ENCODE results near the gene LOXHD1. TPM values are rescaled to one million over a fixed set of nuclear protein-coding genes. Genes with fewer than 3 reads are reported as not detected.
A peak's percentile ranks its signal among the peaks of the same experiment; 100 is the strongest.

Gene LOXHD1
- polyA plus RNA-seq, 6 donors from 2014 or later, result not detected

DNA sequence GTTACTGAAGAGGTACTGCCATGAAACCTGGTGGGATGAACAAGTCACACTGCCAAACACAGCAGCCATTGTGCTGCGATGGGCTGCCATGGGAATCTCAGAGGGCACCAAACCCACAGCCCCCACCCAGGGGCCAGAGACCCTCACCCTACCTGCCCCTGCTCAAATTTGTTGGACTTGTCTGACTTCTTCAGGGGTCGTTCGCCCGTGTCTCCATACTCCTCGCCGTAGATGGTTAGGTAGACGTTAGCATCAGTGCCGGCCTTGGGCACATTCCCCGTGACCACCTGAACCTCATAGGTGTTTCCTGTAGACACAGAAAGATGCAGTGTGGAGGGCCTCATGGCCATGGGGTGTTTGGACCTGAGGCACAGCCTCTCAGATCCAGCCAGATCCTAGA is 97.7 kb downstream of the LOXHD1 start:
- H3K27me3 Mint-ChIP-seq, result peaks cover 8 to 21% (median 13%) of the 10 kb centered on the region in 3 donors
- H3K36me3 Mint-ChIP-seq, result no peaks in the 10 kb centered on the region
- H3K4me1 Mint-ChIP-seq, result no peaks in the 10 kb centered on the region
- H3K9me3 Mint-ChIP-seq, result peaks cover 0 to 5% (median 0%) of the 10 kb centered on the region in 7 donors
- ATAC-seq (ENCODE audit: low read depth in 2 of 2) (no peak), DNase-seq (no peak)
- H3K4me3 Mint-ChIP-seq, result no peak overlapping the region
- no peak overlapping the region for H3K27ac Mint-ChIP-seq

DNA sequence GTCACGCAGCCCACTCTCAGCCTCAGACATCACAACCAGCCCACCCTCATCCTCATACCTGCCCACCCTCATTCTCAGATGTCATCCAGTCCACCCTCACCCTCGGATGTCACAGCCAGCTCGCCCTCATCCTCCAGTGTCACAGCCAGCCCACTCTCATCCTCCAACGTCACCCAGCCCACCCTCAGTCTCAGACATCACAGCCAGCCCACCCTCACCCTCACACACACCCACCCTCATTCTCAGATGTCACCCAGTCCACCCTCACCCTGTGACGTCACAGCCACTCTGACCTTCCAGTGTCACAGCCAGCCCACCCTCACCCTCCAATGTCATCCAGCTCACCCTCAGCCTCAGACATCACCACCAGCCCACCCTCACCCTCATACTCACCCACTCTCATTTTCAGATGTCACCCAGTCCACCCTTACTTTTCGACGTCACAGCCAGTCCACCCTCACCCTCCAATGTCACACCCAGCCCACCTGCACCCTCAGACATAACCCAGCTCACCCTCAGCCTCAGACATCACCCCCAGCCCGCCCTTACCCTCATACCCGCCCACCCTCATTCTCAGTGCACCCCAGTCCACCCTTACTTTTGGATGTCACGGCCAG is 100.3 kb downstream of the LOXHD1 start:
- Mint-ChIP-seq H3K27ac (no peak overlapping the region), H3K9me3 (peaks cover 0 to 5% (median 0%) of the 10 kb centered on the region in 7 donors), H3K36me3 (no peaks in the 10 kb centered on the region), H3K27me3 (peaks cover 2 to 21% (median 10%) of the 10 kb centered on the region in 3 donors), H3K4me3 (no peak overlapping the region), H3K4me1 (no peaks in the 10 kb centered on the region)
- ATAC-seq (ENCODE audit: low read depth in 2 of 2) (no peak), DNase-seq (no peak)

DNA sequence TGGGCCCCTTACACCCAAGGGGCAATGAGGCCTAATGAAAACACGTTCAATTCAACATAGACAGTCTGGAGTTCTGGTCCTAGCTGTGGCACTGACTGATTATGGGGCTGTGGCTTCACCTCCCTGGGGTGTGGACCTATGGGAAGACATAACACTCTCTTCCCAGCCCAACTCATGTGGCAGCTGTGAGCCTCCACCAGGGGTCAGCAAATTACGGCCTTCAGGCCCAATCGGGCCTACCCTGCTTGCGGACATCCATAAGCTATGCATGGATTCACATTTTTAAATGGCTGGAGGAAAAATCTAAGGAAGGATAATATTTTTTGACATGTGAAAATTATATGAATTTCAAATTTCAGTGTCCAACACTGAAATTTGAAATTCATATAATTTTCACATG is 101.3 kb downstream of the LOXHD1 start:
- ATAC-seq (ENCODE audit: low read depth in 2 of 2) (no peak), DNase-seq (no peak)
- H3K4me3 Mint-ChIP-seq, result no peak overlapping the region
- no peaks in the 10 kb centered on the region for H3K4me1 Mint-ChIP-seq
- no peaks in the 10 kb centered on the region for H3K36me3 Mint-ChIP-seq
- no peak overlapping the region for H3K27ac Mint-ChIP-seq
- H3K27me3 Mint-ChIP-seq, result peaks cover 0 to 14% (median 7%) of the 10 kb centered on the region in 3 donors
- H3K9me3 Mint-ChIP-seq, result peaks cover 0 to 5% (median 3%) of the 10 kb centered on the region in 7 donors

DNA sequence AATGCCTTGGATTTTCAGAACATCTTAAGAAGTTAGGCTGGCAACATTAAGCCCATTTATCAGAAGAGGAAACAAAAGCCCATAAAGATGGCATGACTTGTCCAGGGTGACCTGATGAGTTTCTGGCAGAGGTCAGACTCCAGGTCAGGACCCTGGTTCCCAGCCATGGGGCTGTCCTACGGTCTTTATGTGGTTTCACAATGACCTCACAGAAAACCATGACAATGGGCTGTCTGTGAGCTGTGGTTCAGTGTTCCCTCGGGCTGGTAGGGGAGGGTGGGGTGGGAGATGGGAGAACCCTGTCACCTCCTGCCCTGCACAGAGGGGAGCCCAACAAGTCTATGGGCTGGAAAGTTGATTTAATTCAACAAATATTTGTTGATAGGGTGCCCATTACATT is 101.8 kb downstream of the LOXHD1 start:
- Mint-ChIP-seq H3K9me3 (peaks cover 0 to 5% (median 2%) of the 10 kb centered on the region in 7 donors), H3K36me3 (no peaks in the 10 kb centered on the region), H3K4me3 (no peak overlapping the region), H3K27ac (no peak overlapping the region), H3K4me1 (no peaks in the 10 kb centered on the region), H3K27me3 (peaks cover 0 to 9% (median 3%) of the 10 kb centered on the region in 3 donors)
- ATAC-seq (ENCODE audit: low read depth in 2 of 2), result no peak
- no peak for DNase-seq

DNA sequence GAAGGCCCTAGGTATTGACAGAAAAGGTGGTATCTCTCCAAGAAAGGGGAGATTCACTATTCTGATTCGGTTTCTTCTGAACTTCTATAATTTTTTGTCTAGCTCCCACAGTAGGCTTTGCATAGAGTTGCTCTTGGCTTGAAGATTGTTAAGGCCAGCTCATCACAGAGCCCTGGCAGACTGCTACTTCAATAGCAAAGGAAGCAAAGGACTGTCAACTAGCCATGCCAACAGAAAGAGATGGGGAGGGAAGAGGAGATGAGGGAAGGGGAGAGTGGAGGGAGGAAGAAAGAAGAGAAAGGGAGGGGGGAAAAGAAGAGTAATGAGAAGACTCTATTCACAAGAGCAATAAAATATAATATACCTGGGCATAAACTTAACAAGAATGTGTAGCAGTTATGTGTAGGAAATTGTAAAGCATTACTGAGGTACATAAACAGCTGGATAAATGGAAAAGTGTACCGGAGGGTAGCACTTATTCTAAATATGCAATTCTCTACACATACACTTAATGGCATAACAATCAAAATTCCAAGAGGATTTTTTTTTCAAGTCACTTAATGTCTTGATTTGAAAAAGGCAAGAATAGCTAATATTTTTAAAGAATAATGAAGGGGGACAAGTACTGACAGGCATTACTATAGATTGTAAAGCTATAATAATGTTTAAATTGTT is 102.5 kb downstream of the LOXHD1 start:
- ATAC-seq (ENCODE audit: low read depth in 2 of 2) (no peak), DNase-seq (no peak)
- Mint-ChIP-seq H3K36me3 (no peaks in the 10 kb centered on the region), H3K4me3 (no peak overlapping the region), H3K27me3 (peaks cover 0 to 7% (median 0%) of the 10 kb centered on the region in 3 donors), H3K27ac (peak overlapping the region in 2 of 6 donors; percentile 0 to 1), H3K4me1 (no peaks in the 10 kb centered on the region), H3K9me3 (peaks cover 0 to 10% (median 3%) of the 10 kb centered on the region in 7 donors)

DNA sequence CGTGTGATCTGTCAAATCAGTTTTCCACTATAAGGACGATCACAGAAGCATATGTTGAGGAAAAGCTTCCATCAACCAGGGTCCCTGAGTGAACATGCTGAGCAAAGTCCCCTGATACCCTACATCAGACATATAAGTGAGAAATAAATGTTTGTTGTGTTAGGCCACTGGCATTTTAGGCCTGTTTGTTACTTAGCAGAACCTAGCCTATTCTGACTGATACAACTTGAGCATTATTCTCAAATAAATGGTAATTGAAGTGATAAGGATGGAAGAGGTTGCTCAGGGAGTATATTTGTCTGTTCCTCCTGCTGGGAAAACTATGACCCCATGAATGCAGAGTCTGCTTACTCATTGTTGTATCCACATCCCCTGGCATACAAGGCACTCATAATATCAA is 106.4 kb downstream of the LOXHD1 start:
- Mint-ChIP-seq H3K27me3 (peaks cover 4 to 24% (median 21%) of the 10 kb centered on the region in 3 donors), H3K27ac (no peak overlapping the region), H3K9me3 (peaks cover 3 to 10% (median 5%) of the 10 kb centered on the region in 7 donors), H3K4me1 (no peaks in the 10 kb centered on the region), H3K36me3 (no peaks in the 10 kb centered on the region), H3K4me3 (no peak overlapping the region)
- DNase-seq, result no peak
- no peak for ATAC-seq (ENCODE audit: low read depth in 2 of 2)

DNA sequence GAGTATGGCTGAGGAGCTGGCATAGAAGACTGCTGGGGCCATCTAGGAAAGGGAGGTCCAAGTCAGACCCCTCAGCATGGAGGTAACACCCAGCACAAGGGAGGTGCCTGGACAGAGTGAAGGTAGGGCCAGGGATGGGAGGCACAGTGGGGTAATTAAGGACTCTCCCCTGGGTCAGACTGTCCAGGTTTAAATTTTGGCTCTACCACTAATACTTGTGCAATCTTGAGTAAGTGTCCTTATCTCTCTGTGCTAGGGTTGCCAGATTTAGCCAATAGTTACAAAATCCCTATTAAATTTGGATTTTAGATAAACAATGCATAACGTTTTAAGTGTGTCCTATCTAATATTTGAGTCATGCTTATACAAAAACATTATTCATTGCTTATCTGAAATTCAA is 109.5 kb downstream of the LOXHD1 start:
- no peaks in the 10 kb centered on the region for H3K4me1 Mint-ChIP-seq
- H3K4me3 Mint-ChIP-seq, result no peak overlapping the region
- no peaks in the 10 kb centered on the region for H3K36me3 Mint-ChIP-seq

DNA sequence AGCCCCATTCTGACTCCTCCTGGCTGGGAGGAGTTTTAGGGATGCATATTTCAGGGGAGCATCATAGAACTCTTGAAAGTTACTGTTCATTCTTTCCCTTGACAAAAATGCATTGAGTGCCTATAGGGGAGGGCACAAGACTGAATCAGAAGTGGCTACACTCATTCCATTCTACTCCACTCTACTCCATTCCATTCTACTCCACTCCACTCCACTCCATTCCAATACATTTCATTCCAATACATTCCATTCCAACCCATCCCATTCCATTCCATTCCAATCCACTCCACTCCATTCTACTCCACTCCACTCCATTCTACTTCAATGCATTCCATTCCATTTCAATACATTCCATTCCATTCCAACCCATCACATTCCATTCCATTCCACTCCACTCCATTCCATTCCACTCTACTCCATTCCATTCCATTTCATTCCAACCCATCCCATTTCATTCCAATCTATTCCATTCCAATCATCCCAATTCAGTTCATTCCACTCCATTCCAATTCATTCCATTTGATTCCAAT is 110.8 kb downstream of the LOXHD1 start:
- ATAC-seq (ENCODE audit: low read depth in 2 of 2) (no peak), DNase-seq (no peak)
- Mint-ChIP-seq H3K4me3 (no peak overlapping the region), H3K36me3 (no peaks in the 10 kb centered on the region), H3K4me1 (no peaks in the 10 kb centered on the region), H3K27me3 (peaks cover 4 to 21% (median 16%) of the 10 kb centered on the region in 3 donors), H3K9me3 (peaks cover 0 to 10% (median 5%) of the 10 kb centered on the region in 7 donors), H3K27ac (no peak overlapping the region)

More for the DNA sequence above, 109.5 kb downstream of the LOXHD1 start:
- Mint-ChIP-seq H3K27me3 (peaks cover 4 to 21% (median 18%) of the 10 kb centered on the region in 3 donors), H3K9me3 (peaks cover 3 to 10% (median 5%) of the 10 kb centered on the region in 7 donors), H3K27ac (no peak overlapping the region)
- ATAC-seq (ENCODE audit: low read depth in 2 of 2) (no peak), DNase-seq (no peak)

DNA sequence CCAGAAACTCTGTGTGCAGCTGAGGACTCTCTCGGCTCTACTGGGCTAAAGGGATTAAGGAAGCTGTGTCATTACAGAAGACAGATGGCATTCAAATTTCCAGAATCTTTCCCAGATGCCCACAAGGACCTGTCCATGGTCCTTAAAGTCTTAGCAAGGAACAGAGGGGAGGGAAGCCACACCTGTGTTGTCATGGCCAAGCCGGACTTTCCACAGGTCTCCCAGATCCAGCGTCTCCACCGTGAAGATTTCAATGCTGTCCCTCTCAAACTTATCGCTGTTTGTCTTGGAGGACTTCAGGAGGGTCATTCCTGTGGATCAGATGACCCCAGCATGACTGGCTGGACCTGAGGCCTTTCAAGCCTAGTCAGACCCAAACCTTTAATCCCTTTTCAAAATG is 114.5 kb downstream of the LOXHD1 start:
- Mint-ChIP-seq H3K4me1 (no peaks in the 10 kb centered on the region), H3K27me3 (peaks cover 3 to 19% (median 17%) of the 10 kb centered on the region in 3 donors), H3K9me3 (peaks cover 0 to 5% (median 4%) of the 10 kb centered on the region in 7 donors)

DNA sequence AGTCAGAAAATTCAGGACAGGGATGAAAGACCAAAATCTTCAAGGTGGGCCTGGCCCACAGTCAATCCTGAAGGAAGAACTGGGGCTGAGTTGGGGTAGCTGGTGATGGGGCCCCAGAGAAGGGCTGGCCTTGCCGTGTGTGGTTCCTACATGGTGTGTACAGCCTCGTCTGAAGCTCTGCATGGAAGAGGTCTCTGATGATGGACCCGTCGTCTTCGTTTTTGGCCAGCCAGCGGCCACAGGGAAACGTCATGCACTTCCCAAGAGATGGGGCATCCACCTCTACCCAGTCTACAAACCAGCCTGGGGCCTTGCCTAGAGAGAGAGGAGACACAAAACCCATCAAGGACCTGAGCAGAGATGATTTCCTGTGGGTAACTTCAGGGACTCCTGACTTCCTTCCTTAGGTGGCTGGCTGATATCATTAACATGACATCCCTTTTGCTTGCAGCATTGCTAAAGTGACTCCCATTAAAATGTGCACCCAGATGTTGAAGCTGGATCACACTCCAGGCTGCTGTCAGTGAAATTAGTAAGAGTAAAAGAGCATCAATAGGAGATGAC is 115.3 kb downstream of the LOXHD1 start:
- H3K36me3 Mint-ChIP-seq, result no peaks in the 10 kb centered on the region
- H3K9me3 Mint-ChIP-seq, result peaks cover 0 to 5% (median 4%) of the 10 kb centered on the region in 7 donors
- peaks cover 4 to 17% (median 15%) of the 10 kb centered on the region in 3 donors for H3K27me3 Mint-ChIP-seq
- H3K4me1 Mint-ChIP-seq, result no peaks in the 10 kb centered on the region
- ATAC-seq (ENCODE audit: low read depth in 2 of 2), result no peak
- H3K4me3 Mint-ChIP-seq, result no peak overlapping the region
- DNase-seq, result no peak
- H3K27ac Mint-ChIP-seq, result no peak overlapping the region

More for the DNA sequence above, 114.5 kb downstream of the LOXHD1 start:
- ATAC-seq (ENCODE audit: low read depth in 2 of 2) (no peak), DNase-seq (no peak)
- Mint-ChIP-seq H3K36me3 (no peaks in the 10 kb centered on the region), H3K27ac (no peak overlapping the region), H3K4me3 (no peak overlapping the region)

DNA sequence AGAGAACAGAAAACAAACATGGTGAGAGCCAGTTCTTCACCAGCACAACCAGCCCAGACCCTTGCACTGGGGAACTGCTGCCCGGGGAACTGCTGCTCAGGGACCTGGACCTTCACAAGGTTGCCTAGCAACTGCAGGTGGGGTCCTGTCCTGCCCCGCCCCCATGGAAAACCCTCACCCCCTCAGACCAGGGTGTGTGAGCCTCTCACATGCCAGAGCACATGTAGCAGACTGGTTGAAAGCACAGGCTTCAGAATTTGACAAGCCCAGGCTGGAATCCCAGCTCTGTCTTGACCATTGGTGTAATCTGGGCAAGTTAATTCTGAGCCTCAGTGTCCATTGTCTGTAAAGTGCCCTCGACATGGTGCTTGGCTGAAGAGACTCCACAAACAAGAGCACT is 118.6 kb downstream of the LOXHD1 start:
- Mint-ChIP-seq H3K4me1 (no peaks in the 10 kb centered on the region), H3K4me3 (no peak overlapping the region), H3K27me3 (peaks cover 8 to 10% (median 8%) of the 10 kb centered on the region in 3 donors), H3K27ac (no peak overlapping the region), H3K36me3 (no peaks in the 10 kb centered on the region), H3K9me3 (peaks cover 0 to 7% (median 0%) of the 10 kb centered on the region in 7 donors)
- DNase-seq, result no peak
- no peak for ATAC-seq (ENCODE audit: low read depth in 2 of 2)

DNA sequence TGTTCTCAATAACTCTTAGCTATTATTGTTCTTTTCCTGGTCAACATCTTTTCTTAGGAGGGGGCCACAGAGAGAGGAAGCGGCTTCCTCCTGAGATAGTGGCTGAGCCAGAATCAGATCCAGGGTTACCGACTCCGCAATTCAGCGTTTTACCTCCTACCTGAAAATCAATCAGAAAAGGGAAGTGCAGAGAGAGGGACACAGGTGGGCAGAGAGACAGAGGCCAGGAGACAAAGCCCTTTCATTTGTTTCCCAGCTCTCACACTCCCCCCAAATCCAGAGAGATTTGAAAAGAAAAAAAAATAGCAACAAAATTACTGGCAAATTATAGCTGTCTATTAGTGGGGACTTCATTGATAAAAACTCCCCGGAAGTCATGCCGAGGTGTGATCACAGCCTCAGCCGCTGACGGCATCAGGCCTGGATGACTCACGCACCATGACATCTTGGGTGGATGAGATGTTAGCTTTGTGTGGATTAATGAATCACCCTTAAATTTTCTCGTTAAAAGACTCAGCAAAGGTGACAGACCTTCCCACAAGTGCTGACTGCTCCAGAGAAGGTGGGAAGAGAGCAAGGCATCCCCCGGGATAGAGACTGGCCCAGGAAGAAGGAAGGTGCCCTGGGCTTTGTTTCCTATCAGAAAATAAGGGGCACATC is 120.7 kb downstream of the LOXHD1 start:
- H3K9me3 Mint-ChIP-seq, result peaks cover 0 to 7% (median 2%) of the 10 kb centered on the region in 7 donors
- ATAC-seq (ENCODE audit: low read depth in 2 of 2) (no peak), DNase-seq (no peak)
- no peak overlapping the region for H3K4me3 Mint-ChIP-seq
- peaks cover 8 to 16% (median 10%) of the 10 kb centered on the region in 3 donors for H3K27me3 Mint-ChIP-seq
- H3K4me1 Mint-ChIP-seq, result no peaks in the 10 kb centered on the region
- no peaks in the 10 kb centered on the region for H3K36me3 Mint-ChIP-seq
- H3K27ac Mint-ChIP-seq, result no peak overlapping the region

DNA sequence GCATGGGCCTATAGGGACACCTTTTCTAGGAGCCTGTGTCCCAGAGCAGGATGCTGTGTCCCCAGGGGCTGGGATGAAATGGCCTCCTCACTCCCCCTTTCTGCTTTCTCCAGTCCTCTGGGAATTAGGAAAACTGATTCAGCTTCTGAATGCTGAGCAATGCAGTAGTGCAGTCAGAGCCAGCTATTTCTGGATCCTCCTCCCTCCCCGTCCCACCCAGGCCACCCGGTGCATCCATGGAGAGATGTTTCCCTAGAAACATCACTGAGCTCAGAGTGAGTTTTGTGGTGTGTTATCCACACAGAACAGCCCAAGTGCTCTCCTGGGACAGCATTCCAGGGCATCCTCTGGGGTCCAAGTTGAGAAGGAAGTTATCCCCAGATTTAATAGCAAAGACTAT is 125.5 kb downstream of the LOXHD1 start:
- H3K27ac Mint-ChIP-seq, result peak overlapping the region in 1 of 6 donors; percentile 31

More for the DNA sequence above, 125.5 kb downstream of the LOXHD1 start:
- peaks cover 0 to 7% (median 0%) of the 10 kb centered on the region in 7 donors for H3K9me3 Mint-ChIP-seq
- no peaks in the 10 kb centered on the region for H3K4me1 Mint-ChIP-seq
- no peak for DNase-seq
- no peaks in the 10 kb centered on the region for H3K36me3 Mint-ChIP-seq
- no peak overlapping the region for H3K4me3 Mint-ChIP-seq
- H3K27me3 Mint-ChIP-seq, result peaks cover 4 to 17% (median 7%) of the 10 kb centered on the region in 3 donors
- ATAC-seq (ENCODE audit: low read depth in 2 of 2), result no peak
